Type B pancreatic cell (in vitro differentiated cells): ENCODE measurements around the gene RAB37. TPM values are rescaled to one million over a fixed set of nuclear protein-coding genes. Genes with fewer than 3 reads are reported as not detected.

Experiments used
- DNase-seq: peaks from one replicate; pipeline ENCODE4 v3.0.0; 2021; ENCODE audit warnings: mixed read lengths; ENCODE audit not compliant: unreplicated experiment; ENCODE audit errors: extremely low spot score
- H3K27ac Mint-ChIP-seq: 2 replicates; pipeline ENCODE4 v1.8.0; 2021; ENCODE audit warnings: mild to moderate bottlenecking, mixed read lengths
- H3K27me3 Mint-ChIP-seq: 2 replicates; pipeline ENCODE4 v1.8.0; 2021; ENCODE audit warnings: mixed read lengths
- H3K36me3 Mint-ChIP-seq: 2 replicates; pipeline ENCODE4 v1.8.0; 2021; ENCODE audit warnings: mixed read lengths
- H3K4me1 Mint-ChIP-seq: one replicate; pipeline ENCODE4 v1.8.0; 2021; ENCODE audit warnings: mixed read lengths; ENCODE audit not compliant: unreplicated experiment
- H3K4me3 Mint-ChIP-seq: 2 replicates; pipeline ENCODE4 v1.8.0; 2021; ENCODE audit warnings: mild to moderate bottlenecking, mixed read lengths
- H3K9me3 Mint-ChIP-seq: 2 replicates; pipeline ENCODE4 v1.8.0; 2021; ENCODE audit warnings: mixed read lengths
- total RNA-seq: library from RNA; stranded (reverse); gene quantifications from 2 replicates; pipeline ENCODE4 v1.2.1, GENCODE V29; 2021; ENCODE audit warnings: low replicate concordance
- TF ChIP-seq, protein P1 (sequence below): fragments of 200-600 bp; sonication (generic); conservative IDR thresholded peaks from 2 replicates; pipeline ENCODE4 v1.5.0; 2021; ENCODE audit warnings: antibody characterized with exemption, mild to moderate bottlenecking

RAB37 gene
- total RNA-seq, 1 donor from 2014 or later: 3.4 TPM

DNA sequence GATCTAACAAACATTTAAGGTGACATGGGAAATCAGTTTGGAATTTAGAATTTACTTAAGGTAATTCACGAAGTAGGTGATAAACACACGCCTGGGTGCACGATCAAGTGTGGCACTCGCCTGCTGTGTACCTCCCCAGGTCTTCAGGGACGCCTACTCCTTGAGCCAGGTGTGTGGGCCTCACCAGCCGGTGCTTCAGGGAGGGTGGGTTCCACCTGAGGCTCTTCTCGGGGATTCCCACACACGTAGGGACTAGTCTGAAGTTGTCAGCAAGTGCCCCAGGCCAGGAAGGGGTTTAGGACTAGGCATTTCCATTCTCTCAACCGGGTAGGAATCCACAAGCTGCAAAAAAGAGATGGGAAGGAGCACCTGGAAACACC is 48.9 kb downstream of the RAB37 start:
- DNase-seq: no peak
- H3K27me3 Mint-ChIP-seq: no peaks in the 10 kb centered on the region
- TF ChIP-seq, protein P1, sequence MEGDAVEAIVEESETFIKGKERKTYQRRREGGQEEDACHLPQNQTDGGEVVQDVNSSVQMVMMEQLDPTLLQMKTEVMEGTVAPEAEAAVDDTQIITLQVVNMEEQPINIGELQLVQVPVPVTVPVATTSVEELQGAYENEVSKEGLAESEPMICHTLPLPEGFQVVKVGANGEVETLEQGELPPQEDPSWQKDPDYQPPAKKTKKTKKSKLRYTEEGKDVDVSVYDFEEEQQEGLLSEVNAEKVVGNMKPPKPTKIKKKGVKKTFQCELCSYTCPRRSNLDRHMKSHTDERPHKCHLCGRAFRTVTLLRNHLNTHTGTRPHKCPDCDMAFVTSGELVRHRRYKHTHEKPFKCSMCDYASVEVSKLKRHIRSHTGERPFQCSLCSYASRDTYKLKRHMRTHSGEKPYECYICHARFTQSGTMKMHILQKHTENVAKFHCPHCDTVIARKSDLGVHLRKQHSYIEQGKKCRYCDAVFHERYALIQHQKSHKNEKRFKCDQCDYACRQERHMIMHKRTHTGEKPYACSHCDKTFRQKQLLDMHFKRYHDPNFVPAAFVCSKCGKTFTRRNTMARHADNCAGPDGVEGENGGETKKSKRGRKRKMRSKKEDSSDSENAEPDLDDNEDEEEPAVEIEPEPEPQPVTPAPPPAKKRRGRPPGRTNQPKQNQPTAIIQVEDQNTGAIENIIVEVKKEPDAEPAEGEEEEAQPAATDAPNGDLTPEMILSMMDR: no peak
- peaks cover 17% of the 10 kb centered on the region for H3K4me1 Mint-ChIP-seq
- peak overlapping the region; percentile 49 for H3K27ac Mint-ChIP-seq
- H3K4me3 Mint-ChIP-seq: no peak overlapping the region
- no peaks in the 10 kb centered on the region for H3K9me3 Mint-ChIP-seq
- H3K36me3 Mint-ChIP-seq: peaks cover 4% of the 10 kb centered on the region

DNA sequence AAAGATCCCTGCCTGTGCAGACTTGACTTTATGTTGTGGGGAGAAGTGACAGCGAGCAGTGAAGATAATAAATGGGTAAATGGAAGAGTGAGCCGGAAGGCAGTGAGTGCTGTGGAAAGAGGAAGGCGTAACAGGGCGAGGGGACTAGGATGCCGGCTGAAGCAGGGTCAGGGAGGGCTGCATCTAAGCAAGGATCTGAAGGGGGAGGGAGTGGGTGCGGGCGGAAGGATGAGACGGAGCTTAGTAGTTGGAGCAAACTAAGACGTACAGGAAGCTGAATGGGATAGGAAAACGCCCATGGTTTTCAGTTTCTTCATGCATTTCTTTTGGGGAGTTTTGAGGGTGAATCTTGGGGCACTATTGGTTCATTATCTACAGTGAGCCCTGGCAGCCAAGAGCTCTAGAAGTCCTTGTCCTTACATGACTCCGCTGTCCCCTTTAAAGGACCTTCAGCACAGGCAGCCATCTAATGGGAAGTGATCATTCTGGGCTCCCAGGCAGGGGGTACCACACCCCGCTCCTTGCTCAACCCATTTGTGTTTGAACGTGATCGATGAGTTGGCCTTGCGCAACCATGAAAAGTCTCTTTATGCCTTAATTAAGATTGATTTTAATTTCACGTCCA is 49.5 kb downstream of the RAB37 start:
- TF ChIP-seq, protein P1: no peak
- H3K9me3 Mint-ChIP-seq: no peaks in the 10 kb centered on the region
- no peak for DNase-seq

DNA sequence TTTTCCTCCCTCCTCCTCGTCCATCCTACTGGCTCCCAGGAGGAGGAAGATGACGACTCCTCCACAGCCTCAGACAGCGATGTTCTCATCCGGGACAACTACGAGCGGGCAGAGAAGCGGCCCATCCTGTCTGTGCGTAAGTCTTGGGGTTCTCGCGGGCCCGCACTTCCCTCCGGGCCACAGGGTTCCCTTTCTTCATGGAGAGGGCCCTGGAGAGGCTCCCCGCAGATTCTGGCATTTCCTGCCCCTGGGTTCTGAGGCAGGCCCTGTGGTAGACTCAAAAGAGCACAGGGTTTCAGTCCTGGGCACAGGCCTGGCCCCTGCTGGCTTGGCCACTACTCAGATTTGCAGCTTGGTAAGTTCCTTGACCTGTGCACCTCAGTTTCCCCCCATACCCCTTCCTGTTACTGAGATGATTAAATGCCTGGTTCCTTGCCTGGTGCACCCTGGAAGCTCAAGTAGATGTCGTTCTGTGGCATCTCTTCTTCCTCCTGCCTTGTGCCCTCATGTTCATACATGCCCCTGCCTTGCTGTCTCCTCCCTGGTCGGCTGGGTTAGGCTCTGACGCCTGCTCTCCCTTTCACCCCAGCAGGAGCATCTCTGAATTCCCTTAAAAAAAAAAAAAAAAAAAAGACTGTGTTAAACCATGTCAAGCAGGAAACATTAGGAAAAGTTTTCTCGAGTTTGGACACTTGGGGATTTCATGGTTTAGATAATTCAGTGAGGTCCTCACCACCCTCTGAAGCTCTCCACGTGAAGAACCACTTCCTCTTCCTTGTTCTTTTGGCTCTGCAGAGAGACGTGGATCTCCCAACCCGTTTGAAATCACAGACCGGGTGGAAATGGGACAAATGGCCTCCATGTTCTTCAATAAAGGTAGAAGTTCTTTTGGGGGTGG is 53.4 kb downstream of the RAB37 start:
- Mint-ChIP-seq H3K9me3 (no peaks in the 10 kb centered on the region), H3K27ac (no peak overlapping the region), H3K36me3 (peaks cover 3% of the 10 kb centered on the region), H3K4me1 (peaks cover 11% of the 10 kb centered on the region), H3K27me3 (no peaks in the 10 kb centered on the region), H3K4me3 (no peak overlapping the region)
- DNase-seq: no peak
- TF ChIP-seq, protein P1: no peak

More for the DNA sequence above, 49.5 kb downstream of the RAB37 start:
- Mint-ChIP-seq H3K36me3 (peaks cover 4% of the 10 kb centered on the region), H3K4me3 (peak overlapping the region; percentile 2), H3K27ac (peak overlapping the region; percentile 49), H3K27me3 (no peaks in the 10 kb centered on the region), H3K4me1 (peaks cover 17% of the 10 kb centered on the region)

DNA sequence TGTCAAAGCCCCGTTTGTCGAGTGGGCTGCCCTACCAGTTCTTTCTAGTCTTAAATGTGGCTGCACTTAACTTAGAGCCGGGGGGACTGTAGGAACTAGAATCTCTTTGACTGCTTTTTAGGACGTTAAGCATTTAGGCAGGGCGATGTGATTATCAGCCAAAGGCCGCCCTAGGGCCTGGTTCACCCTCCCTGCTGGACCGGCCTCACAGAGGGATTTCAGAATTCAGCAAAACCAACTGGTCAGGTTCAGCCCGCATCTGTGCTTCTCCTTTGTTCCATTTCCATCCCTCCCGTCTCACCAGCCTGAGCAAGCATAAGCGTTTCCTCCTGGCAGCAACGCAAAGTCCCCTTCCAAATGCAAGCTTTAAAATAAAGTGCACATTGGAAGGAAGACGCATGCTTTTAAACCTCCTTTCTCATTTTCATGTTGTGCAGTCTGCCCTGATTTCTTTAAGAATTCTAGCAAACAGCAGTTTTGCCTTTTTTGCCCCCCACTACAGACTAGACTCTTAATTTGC is 55.6 kb downstream of the RAB37 start:
- no peak for DNase-seq
- Mint-ChIP-seq H3K36me3 (peaks cover 3% of the 10 kb centered on the region), H3K27ac (no peak overlapping the region), H3K9me3 (no peaks in the 10 kb centered on the region), H3K27me3 (no peaks in the 10 kb centered on the region), H3K4me3 (no peak overlapping the region), H3K4me1 (peaks cover 4% of the 10 kb centered on the region)
- TF ChIP-seq, protein P1: no peak

DNA sequence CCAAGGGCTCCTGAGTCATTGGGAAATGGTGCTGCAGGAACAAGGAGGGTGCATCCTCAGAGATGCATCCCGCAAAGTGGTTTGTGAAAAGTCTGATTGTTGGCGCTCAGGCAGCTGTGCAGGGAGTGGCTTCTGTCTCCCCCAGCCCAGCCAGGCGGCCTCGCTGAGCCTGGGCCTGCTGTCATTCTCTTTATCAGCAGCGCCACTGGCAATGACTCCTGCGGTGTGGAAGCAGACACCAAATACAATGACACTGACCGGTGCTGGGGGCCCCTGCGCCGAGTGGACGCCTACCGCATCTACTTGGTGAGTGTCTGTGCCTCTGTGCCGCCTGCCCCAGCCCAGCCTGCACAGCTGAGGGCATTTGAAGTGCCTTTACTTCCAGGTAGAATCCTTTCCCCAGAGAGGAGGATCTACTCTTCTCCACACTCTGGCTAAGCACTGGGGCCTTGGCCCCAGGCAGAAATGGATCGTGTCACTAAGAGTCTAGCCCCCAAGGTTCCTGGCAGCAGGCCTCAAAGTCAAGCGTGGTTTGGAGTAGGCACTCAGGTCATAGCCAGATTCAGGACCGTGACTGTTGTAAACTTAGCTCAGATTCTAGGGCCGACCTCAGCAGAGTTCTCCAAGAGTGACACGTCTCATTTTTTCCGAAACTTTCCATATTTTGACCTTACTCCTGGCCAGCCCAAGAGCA is 58.4 kb downstream of the RAB37 start:
- DNase-seq: no peak
- TF ChIP-seq, protein P1: no peak
- peaks cover 14% of the 10 kb centered on the region for H3K4me1 Mint-ChIP-seq
- no peaks in the 10 kb centered on the region for H3K9me3 Mint-ChIP-seq
- no peak overlapping the region for H3K4me3 Mint-ChIP-seq
- peaks cover 3% of the 10 kb centered on the region for H3K36me3 Mint-ChIP-seq
- H3K27ac Mint-ChIP-seq: no peak overlapping the region
- no peaks in the 10 kb centered on the region for H3K27me3 Mint-ChIP-seq
